GM21576 (cell line): ENCODE measurements around the gene FAM53A.
"Not testable (repeated sequence)": the region's sequence is repeated elsewhere in the genome, so short reads cannot be mapped to it uniquely, and the experiment has no call there.

Experiments used
- ATAC-seq: cut with Tn5 transposase; IDR thresholded peaks from one replicate; pipeline ENCODE4 v1.9.1; 2021; ENCODE audit warnings: mild to moderate bottlenecking, moderate library complexity; ENCODE audit not compliant: unreplicated experiment

The FAM53A gene

DNA sequence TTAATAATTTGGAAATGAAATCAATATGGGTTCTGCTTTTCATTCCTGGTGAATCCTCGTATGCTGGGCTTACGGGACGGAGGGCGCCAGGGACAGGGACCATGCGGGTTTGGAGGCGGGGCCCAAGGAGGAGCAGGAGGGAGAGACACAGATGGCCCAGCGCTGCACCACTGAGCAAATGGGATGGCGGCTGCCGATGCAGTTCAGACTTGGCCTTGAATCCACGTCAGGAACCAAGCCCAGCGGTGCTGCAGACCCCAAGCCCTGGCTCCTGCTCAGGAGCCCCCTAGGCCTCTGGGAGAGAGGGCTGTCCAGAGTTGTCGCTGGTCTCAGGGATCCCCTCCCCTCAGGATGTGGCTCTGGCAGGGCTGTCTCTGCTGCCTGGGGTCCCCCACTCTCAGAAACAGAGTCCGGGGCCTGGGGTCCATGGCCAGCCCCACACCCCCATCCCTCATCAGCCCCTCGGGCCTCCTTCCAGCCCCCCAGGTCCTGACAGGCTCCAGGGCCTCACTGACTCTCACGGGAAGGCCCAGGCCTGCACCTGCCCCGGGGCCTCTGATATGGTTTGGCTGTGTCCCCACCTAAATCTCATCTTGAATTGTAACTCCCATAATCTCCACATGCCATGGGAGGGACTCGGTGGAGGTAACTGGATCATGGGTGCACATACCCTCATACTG lies 75.2 kb downstream of the FAM53A start:
- no peak for ATAC-seq

DNA sequence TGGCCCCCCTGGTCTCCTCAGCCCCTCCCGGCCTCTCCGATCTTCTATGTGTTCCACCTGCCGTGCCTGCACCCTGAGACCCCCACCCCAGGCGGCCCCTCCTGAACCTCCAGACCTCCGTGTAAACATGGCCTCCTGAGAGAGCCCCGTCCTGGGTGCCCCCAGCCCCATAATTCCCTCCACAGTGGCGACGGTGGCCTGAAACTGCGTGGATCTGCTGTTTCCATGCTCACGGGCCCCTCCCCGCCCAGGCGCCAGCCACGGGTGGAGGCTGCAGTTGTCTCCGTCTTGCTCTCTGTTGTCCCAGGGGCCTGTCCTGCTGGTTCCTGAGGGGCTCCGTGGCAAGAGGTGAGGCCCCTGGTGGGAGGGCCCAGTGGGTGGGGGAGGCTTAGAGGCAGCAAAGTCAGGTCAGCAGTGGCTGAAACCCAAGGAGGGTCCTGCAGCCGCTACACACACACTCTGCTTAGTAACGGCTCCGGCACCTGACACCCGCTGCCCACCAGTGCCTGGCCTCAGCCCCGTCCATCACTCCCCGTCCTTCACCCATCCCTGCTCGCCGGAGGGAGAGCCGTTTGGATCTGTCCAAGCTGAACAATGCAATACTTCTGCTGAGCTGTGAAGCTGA lies 75.8 kb downstream of the FAM53A start:
- no peak for ATAC-seq

DNA sequence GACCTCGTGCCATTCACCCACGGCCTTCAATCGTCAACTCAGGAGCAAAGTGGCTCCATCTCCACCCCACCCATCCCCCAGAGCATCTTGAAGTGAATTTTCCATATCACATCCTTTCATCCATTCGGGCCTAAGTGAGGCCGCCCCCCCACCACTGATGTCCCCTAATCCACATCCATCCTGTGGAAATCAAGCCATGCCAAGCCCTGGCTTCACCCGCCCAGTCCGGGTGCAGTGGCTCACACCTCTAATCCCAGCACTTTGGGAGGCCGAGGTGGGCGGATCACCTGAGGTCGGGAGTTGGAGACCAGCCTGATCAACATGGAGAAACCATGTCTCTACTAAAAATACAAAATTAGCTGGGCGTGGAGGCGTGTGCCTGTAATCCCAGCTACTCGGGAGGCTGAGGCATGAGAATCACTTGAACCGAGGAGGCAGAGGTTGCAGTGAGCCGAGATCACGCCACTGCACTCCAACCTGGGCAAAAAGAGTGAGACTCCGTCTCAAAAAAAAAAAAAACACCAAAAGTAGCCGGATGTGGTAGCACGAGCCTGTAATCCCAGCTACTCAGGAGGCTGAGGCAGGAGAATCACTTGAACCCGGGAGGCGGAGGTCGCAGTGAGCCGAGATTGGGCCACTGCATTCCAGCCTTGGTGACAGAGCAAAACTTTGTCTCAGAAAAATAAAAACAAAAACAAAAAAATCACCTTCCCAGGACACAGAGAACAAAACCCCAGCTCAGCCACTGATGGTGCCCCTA lies 76.5 kb downstream of the FAM53A start:
- not testable (repeated sequence) for ATAC-seq

DNA sequence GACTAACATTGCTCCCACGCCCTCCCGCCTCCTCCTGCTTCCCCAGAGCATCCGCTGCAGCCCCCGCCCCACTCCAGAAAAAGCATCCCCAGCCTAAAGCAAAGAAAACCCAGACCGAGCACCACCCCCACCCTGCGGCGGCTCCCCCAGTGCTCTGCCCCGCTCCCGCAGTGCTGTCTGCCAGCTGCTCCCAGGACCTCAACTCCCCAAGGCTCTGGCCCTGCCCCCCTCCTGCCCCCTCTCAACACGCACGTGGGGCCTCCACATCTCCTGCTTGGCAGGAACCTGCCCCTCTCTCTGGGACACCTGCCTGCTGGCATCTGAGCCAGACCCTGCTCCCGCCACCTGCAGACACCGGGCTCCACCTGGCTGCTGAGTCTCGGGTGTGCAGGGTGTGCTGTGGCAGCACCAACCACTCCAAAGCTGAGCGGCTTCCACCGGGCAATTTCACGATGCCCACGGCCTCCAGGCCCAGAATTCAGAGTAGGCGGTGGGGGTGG lies 79.4 kb downstream of the FAM53A start:
- ATAC-seq, result no peak

DNA sequence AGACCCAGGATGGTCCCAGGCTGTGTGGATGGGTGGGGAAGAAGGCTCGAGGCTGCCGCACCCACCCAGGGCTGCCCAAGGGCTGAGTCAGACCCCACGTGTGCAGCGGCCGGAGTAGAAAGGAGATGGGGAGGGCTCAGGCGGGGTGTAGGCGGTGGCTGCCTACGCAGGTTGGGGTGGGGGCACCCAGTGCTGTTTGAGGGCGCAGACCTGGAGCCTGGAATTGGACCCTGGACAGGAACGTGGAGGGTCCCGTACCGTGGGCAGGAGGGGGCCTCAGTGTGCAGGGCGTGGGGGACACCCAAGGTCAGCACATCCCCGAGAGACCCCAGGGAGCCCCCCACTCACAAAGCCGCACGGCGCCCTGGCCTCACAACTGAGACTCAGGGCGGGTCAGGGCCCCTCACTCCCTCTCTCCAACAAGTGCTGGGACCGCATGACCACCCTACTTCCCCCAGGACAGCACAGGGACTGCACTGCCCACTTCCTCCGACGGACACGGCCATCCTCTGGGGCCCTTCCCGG lies 79.9 kb downstream of the FAM53A start:
- ATAC-seq, result no peak

DNA sequence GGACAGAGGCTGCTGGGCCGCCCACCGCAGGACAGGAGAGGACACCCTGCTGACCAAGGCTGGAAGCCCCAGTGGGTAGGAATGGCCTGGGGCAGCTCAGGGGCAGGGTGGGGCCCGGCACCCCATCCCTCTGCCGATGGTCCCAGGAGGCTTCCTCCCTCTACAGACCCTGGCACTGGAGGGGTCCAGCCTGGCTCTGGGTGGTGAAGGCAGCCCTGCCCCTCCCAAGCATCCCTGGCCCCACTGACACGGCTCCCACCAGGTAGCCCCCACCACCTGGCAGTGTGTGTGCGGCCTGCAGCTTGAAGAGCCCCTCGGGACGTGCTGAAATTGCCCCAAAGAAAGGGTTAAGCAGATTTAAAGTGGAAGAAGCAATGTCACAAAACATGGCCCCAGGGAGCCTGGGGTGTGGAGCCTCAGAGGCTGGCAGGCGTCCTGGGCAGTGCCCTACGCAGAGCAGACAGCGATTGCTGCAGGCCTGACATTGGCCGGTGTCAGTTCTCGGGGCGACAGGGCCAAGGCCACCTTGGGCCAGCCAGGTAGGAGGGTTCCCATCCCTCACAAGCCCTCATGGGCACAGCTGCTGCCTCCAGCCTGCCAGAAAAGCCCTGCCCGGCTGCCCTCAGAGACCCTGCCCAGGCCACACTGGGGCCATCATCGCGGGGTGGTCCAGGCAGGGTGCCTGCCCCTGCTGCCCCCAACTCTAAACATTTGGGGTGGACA lies 80.5 kb downstream of the FAM53A start:
- ATAC-seq, result no peak

DNA sequence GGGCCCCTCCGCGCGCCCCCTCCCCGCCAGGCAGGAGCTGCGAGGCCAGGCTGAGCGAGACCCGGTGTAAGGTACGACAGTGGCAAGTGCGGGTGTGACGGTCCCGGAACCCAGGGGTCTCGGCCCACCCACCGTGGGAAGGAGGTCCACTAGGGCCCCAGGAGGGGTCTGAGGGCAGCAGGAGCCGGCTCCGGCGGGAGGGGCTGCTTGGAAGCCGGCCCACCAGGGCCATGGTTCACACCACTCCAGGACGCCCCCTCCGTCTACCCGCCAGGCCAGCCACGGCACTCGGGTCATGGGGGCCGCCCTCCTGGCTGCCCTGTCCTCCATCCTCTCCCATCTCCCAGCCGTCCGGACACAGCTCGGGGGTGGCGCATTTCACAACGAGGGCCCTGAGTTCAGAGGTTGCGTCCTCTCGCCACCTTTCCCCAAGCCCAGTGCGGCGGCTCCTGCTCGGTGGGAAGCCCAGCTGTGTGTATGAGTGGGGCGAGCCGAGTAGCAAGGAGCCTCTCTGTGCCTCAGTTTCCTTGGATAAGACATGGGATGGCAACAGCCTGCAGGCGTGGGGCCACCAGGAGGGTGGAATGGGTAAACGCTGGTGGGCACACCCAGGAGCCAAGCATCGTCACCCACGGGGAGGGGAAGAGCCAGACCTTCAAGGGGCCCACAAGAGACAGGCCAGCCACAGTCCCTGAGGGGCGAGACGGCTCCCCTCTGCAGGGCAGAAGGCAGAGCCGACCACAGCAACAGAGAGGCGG lies 81.3 kb downstream of the FAM53A start:
- ATAC-seq, result no peak

DNA sequence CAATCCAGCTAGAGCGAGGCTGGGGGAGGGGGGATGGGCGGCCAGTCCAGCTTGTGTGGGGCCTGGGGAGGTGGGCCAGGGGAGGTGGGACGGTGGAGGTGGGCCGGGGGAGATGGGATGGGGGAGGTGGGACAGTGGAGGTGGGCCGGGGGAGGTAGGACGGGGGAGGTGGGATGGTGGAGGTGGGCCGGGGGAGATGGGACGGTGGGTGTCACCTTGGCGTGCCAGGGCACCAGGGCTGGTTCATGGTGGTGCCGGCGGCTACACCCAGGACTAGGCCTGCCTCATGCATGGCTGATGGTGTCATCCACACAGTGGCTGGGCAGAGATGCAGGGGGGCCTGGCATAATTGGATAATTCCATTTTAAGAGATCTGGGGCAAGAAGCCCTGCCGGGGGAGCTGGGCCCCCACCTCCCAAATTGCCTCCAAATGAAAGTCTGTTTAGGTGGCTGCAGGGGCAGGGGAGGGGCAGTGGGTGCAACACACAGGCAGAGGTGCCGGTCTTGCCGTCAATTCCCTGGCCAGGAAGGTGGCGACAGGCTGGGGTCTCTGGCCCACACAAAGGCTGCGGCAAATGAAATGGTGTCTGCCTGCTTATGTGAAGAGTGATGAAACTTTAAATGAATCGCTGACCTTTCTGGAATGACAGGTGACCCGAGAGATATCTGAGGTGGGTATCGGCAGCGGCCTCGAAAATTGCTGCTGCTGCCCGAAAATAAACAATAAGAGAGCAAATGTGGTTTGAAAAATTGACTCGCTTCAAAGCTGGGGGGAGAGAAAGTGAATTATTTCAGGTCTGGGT lies 82.1 kb downstream of the FAM53A start:
- no peak for ATAC-seq

DNA sequence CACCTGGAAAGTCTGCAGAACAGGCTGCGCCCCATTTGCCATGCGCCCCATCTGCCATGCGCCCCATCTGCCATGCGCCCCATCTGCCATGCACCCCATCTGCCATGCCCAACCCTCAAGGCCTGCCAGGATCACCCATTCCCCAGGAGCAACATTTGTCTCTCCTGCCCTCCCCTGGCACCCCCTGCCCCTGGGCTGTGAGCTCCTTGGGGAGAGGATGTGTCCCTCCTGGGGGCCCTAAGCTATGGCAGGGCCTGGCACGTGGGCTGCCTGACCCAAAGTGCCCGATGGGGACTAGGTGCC lies 82.6 kb downstream of the FAM53A start:
- ATAC-seq, result no peak

DNA sequence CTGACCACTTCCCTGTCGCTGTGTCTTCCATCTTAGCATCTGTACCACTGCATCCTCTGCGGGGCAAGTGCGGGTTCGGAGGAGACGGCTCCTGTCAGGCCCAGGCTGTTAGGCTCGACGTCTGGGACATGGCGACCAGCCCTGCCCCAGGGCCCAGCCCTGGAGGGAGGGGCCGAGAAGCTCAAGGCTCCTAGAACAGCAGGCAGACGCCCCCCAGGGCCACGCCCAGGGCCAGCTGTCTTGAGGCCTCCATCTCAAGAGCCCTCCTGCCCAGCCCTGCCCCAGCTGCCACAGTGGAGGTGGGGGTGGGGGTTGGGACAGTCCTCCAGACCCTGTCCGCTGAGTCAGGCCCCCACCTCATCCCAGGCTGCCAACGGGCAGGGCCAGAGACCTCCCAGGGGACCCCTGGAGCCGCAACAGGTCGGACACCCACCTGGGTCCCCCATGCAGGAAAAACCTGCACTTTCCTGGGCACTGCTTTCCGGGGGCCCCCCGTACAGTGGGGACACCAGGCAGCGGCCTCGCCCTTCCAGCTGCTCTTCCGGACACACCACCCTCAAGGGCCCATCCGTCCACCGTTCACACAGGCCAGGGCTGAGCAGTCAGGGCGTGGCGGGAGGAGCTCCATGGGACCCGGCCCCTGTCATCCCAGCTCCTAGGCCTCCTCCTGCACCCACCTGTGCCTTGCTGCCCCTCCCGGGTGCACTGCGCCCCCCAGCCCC lies 83.1 kb downstream of the FAM53A start:
- ATAC-seq, result no peak

DNA sequence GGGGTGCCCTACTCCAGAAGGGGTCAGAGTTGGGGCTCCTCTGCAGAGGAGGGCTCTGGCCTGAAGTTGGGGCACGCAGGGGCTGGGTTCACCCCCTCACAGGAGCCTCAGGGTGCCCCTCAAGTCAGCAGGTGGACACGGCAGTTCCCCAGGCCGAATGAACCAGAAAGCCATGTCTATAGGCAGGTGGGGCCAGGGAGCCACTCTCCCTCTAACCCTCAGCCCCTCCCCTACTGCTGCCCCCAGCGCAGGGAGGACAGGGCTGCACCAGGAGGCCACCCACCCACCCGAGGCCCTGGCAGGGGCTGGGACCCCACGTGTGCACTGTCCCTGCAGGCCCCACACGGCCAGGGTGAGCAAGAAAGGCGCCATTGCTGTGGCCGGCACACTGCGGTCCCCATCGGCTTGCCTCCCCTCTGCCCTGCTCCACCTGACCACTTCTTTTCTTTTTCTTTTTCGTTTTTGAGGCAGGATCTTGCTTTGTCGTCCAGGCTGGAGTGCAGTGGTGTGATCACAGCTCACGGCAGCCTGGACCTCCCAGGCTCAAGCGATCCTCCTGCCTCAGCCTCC lies 83.8 kb downstream of the FAM53A start:
- ATAC-seq, result no peak

DNA sequence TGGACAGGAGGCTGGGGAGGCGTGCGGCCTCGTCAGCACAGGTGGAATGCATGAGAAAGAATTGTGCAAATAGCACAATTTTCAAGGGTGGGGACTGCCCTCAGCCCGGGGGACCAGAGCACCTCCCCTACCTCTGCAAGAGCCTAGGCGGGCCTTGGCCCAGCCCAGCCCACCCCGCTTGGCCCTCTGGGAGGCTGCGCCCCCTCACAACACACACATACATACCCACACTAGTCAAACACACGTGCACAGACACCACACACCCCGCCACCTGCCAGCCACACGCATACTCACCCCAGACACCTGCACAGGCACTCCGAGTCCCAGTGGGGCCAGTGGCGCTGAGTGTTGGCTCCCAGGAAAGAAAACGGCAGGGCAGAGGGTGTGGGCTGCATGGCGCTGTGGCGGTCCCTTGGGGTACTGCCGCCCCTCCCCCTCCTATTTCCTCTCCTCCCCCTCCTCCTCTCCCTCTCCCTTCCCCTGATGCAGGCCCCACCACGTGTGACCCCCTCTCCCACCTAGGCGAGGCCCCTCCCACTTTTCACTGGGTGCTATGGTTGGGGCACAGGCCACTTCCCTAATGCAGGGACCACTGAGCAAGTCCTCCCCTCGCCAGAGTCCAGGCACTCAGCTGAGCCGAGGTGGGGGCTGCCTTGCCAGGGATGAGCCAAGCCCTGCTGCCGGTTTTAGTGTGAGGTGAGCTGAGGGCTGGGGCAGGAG lies 84.5 kb downstream of the FAM53A start:
- no peak for ATAC-seq

DNA sequence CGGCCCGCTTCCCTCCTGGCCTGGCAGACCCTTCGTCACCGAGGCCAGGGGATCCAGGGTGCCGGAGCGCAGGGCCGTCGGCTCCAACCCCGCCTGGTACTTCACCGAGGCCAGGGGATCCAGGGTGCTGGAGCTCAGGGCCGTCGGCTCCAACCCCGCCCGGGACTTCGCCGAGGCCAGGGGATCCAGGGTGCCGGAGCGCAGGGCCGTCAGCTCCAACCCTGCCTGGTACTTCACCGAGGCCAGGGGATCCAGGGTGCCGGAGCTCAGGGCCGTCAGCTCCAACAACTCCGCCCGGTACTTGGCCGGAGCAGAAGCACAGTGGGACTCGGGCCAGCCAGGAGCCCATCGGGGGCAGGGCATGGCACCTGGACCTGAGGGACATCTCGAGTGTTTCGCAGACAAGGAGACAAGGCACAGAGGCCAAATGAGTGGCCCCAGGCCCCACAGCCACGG lies 85.1 kb downstream of the FAM53A start:
- ATAC-seq, result no peak

DNA sequence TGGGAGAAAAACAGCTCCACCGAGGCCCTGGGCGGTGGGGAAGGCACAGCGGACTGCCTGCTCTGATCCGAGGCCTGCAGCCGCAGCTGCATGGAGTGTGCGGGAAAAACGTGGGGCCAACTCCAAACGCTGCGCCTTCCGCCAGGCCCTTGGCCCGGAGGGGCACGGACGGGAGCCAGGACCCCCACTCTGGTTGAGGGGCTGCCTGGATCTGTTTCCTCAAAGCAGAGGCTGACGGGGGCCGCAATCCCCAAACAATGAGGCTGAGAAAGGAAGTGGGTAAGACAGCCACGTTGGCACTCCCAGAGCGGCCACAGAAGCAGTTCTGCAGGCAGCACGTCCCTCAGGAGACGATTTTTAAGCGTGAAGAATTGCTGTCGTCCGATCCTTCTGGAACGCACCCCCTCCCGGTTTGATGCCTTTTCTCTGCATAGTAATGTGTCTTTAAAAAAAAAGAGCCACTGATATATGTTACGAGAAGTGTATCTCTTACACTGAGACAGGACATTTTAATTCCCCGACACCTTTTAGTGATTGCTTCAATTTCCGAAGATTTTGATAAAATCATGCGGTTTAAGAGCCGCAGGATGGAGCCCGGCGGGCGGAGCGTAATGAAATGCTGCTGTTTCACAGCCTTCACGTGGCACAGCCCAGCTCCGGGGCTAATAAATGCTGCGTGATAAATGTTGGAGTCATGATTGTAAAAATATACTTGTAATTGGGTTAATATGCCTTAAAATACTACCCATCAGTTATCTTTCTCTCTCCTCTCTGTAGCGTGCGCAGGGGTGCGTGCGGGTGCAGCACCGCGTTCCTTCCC lies 85.7 kb downstream of the FAM53A start:
- ATAC-seq, result no peak

DNA sequence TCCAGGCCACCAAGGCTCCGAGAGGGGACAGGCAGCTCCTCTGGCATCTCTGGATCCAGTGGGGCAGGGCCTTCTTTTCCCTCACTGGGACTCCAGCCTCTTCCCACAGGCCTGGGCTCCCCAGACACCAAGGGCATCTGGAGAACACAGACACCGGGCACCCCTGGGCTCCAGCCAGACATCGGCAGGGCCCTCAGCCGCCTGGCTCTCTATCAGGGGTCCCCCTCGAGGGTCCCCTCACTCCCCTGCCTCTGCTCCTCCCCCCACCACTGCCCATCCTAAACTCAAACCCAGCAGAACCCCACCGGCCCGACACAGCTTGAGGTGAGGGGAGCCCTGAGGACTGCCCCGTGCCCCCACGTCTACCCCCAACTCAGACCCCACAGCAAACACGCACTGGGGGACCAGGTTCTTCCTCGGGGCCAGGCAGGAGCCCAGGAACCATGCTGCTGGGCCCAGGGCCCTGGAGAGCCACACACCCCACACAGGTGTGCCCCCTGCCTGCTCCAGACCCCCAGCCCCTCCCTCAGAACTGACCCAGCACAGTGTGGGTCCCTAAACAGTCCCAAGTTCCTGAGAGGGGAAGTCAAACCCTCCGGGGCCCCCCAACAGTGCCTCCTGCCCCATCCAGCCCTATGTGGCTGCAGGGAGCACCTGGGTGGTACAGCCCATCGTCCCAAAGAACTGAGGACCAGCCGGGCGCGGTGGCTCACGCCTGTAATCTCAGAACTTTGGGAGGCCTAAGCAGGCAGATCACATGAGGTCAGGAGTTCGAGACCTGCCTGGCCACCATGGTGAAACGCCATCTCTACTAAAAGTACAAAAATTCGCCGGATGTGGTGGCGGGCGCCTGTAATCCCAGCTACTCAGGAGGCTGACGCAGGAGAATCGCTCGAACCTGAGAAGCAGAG lies 86.8 kb downstream of the FAM53A start:
- no peak for ATAC-seq

DNA sequence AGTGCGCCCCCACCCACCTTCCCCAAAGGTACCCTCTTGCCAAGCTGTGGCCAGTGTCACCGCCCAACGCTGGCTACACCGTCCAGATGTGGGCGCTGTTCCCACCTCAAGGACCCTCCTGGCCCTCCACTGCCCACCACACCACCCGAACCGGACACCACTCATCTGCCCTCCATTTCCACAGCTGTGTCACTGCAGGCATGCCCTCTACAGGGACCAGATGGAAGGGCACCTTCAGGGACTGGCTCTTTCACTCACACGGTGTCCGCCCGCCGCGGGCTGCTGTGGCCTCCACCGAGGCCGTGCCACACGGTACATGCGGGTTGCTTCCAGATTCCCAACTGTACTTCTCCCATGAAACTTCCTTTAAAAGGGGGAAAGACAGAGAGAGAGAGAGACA lies 87.7 kb downstream of the FAM53A start:
- ATAC-seq, result no peak
